GM13977 (cell line): Measurements from ENCODE around the gene C17orf107.
A peak's percentile ranks its signal among the peaks of the same experiment; 100 is the strongest.

Experiments
- DNase-seq: peaks from one replicate; pipeline ENCODE4 v3.0.0; 2012; ENCODE audit warnings: low spot score
- CTCF ChIP-seq: IDR thresholded peaks from 2 replicates; pipeline ENCODE4 v1.5.1; 2012; ENCODE audit warnings: mild to moderate bottlenecking, control low read depth; ENCODE audit not compliant: insufficient read depth; ENCODE audit errors: extremely low read depth, missing control alignments
- in situ Hi-C: fragments of 300-500 bp; cut with MboI; formaldehyde crosslinking; loops from one replicate; pipeline ENCODE4 v1.12.0; 2022; ENCODE audit warnings: low sequenced_read_pairs, low pct_unique_long_range_greater_than_20kb, mixed read lengths, inconsistent platforms; ENCODE audit not compliant: unreplicated experiment

Gene C17orf107

GRCh38 chr17:4895121-4895520, 4.2 kb upstream of the C17orf107 start:
- no peak for TF ChIP-seq CTCF
- DNase-seq, result no peak
- in situ Hi-C loops, result no loop called here

GRCh38 chr17:4895657-4896331, 3.5 kb upstream of the C17orf107 start:
- TF ChIP-seq CTCF, result peak; percentile 5
- in situ Hi-C loops, result no loop called here
- no peak for DNase-seq

- no peak for TF ChIP-seq CTCF
- in situ Hi-C loops, result no loop called here
- DNase-seq, result no peak
Measured at GRCh38 chr17:4896332-4897197, 2.8 kb upstream of the C17orf107 start.

GRCh38 chr17:4897198-4897687, 2.1 kb upstream of the C17orf107 start:
- in situ Hi-C loops, result no loop called here
- DNase-seq, result no peak
- no peak for TF ChIP-seq CTCF

- TF ChIP-seq CTCF, result no peak
- in situ Hi-C loops, result no loop called here
Measured at GRCh38 chr17:4897785-4898184, 1.6 kb upstream of the C17orf107 start.

GRCh38 chr17:4898351-4898750, 985 bp upstream of the C17orf107 start:
- no peak for TF ChIP-seq CTCF
- DNase-seq, result no peak
- in situ Hi-C loops, result no loop called here

More at GRCh38 chr17:4897785-4898184, 1.6 kb upstream of the C17orf107 start:
- DNase-seq, result no peak
